CD4-positive, alpha-beta T cell treated with Interleukin-1 beta for 1 hour (primary cell): Measurements from ENCODE around the gene DCLK3.

Source experiments
- DNase-seq, 2 donors: peaks; one replicate each; pipeline ENCODE4 v3.0.0-alpha.2; 2020 to 2022

The DCLK3 gene, protein sequence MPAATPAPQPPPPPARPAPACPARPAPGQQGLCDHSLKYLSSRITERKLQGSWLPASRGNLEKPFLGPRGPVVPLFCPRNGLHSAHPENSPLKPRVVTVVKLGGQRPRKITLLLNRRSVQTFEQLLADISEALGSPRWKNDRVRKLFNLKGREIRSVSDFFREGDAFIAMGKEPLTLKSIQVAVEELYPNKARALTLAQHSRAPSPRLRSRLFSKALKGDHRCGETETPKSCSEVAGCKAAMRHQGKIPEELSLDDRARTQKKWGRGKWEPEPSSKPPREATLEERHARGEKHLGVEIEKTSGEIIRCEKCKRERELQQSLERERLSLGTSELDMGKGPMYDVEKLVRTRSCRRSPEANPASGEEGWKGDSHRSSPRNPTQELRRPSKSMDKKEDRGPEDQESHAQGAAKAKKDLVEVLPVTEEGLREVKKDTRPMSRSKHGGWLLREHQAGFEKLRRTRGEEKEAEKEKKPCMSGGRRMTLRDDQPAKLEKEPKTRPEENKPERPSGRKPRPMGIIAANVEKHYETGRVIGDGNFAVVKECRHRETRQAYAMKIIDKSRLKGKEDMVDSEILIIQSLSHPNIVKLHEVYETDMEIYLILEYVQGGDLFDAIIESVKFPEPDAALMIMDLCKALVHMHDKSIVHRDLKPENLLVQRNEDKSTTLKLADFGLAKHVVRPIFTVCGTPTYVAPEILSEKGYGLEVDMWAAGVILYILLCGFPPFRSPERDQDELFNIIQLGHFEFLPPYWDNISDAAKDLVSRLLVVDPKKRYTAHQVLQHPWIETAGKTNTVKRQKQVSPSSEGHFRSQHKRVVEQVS

DNA sequence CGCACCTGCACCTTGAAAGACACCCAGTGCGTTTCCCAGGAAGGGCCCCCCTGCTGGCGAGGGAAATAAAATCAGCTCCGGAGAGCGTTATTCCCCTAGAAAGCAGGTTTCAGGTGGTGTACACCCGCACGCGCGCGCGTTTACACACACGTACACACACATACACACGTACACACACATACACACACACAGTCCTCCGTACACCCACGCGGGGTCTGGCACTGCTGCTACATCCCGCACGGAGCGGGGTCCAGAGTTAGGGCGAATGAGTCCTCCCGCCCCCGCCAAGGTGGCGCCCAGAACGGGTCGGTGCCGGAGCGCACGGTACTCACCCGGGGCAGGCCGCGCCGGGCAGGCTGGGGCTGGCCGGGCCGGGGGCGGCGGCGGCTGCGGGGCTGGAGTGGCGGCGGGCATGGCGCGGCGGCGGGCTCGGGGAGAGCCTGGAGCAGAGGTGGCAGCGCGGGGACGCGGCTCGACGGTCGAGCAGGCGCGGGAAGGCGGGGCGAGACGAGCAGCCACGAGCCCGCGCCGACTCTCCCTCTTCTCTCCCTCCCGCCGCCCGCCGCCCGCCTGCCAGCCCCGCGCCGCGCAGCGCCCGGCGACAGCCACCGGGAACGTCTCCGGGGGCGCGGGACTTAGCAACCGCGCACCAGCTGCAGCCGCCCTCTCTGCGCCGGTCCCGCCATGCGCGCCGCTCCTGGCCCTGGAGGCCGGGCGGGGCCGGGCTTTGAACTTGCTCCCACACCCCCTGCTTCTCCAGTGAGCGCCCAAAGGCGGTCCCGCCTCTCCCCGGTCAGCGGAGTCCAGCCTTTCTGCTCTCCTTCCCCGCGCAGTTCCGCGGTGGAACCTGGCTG, at the start of gene DCLK3:
Gene DCLK3, minus strand, starts transcription at position 704 of the 854 bp plus-strand sequence. Its CDS starts 290 bp downstream, at position 414.
- no peak for DNase-seq

DNA sequence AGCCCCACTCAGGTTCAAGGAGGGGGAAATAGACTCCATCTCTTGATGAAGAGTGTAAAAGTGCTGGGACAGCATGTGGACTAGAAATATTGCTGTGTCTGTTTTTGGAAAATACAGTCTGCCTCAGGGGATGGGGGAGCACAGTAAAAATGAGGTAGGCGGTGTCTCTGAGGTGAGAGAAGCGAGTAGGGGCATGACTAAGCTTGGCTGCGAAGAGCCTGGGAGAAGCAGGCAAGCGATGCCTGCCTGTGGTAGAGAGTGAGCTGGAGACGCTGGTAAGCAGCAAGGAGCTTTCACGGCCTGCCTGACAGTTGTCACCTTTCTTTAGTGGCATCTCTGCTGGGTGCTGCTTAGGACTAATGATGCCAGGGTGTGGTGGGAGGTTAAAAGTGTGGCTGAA, 49.0 kb upstream of the DCLK3 start:
- no peak for DNase-seq

DNA sequence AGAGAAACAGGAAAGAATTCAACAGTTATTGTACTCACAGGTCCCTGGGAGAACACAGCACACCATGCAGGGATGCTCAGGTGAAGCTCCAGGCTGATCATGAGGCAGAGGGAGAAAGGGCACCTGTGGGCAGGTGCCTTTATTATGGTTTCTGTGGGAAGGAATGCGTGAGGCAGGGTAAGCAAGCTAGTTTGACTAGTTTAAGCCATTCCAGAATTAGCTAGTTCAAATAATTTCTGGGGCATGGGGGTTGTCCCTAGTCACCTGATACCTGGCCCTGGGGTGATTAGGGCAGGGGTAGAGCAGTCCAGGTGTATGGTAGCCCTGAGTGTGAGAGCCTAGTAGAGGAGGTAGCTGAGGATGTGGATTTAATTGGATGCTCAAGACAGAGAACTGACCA, 47.9 kb upstream of the DCLK3 start:
- DNase-seq, result no peak

DNA sequence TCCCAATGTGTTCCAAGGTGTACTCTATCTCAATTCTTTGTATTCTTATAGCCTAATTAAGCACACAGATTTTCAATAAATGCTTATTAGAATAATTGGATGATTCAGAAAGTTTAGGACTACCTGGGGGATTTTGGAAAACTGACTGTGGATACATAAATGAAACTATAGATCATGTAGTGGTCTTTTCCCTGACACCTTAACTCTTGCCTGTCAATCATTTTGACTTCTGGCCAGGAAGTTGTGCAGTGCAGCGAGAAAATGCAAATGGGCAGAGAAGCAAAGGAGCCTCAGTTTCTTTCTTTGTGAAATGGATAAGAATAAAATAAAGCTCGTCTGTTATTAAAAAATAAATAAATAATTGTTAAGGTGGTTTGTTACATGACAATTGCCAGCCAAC, 47.4 kb upstream of the DCLK3 start:
- DNase-seq, result no peak

DNA sequence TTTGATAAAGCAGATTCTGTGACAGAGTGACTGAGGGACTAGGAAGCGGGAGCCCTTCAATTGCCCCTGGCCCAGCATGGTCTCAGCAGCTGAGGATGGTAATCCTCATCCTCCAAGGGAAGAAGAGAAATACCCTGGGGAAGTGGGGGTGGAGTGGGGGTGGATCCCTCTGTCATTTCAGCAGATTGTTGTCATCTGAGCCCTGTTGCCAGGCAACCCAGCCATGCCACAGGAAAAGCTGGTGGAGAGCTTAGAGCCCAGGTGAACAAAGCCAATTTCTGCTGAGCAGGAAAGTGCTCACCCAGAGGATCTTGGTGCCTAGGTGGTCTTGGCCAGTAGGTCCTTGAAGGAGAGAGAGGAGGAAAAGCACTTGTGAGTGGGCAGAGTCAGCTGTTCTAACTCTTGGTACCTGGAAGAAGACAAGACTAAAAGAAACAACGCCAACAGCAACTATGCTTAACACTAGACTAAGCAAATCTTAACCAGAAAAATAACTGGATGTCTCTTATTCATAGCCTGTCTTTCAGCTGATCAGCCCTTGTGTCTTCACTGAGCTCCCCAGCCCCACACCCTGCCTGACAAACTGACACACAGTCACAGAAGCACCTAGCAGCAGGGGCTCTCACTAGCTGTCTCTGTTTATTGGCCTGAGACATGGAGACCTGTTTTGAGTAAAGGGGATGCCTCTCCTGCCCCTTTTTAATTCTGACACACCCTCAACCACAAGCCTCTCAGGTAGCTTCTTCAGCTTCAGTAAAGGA, 40.1 kb upstream of the DCLK3 start:
- no peak for DNase-seq

DNA sequence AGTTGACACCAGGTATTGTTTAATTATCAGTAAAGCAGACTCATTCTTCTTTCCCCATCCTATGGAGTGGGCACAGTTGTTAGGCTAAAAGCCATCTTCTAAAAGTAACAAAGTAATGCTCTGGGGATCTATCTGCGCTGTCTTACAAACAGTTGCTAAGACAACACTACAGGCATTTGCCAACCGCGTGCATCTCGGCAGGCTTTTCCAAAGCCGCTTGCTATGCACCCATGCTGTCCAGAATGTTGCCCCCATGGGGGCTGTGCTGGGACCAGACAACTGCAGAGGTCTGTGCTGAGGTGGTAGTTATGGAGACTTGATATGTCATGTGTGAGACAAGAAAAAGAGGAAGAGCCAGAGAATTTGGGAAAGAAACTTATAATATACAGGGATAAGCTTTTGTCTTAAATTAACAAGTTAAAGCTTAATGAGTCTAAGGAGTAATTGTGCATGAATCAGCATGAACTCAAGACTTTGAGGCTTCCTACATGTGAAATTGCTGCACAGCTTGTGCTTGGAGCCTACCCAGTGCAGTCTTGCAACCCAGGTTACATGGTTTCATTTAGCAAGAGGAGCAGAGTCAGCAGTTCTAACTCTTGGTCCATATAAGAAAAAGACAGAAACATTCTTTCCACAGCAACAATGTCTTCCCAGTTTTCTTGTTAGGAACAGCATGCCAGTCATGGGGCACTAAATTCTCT, 38.9 kb upstream of the DCLK3 start:
- no peak for DNase-seq

DNA sequence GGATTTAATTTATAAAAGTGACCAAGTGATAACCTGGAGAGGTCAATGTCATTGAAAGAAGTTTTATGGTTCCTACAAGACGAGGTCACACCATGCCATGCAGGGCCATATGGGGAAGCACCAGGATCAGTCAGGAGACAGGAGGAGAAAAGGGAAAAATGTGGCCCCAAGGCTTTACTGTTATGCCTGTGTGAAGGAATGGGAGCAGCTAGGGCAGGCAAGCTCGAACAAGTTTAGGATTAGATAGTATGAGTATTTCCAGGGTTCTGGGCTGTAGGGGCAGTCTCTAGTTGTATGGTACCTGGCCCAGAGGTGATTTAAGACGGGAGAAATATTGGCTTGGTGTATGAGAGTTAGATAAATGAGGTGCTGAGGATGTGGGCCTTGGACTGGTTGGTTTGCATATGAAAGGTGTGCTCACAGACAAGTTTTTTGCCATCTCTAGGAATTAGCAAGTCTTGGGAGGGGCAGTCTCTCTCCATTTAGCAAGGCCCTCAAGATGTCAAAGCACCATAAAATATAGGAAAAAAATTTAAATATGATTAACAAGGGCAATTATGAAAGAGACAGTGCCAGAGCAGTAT, 36.3 kb upstream of the DCLK3 start:
- no peak for DNase-seq

DNA sequence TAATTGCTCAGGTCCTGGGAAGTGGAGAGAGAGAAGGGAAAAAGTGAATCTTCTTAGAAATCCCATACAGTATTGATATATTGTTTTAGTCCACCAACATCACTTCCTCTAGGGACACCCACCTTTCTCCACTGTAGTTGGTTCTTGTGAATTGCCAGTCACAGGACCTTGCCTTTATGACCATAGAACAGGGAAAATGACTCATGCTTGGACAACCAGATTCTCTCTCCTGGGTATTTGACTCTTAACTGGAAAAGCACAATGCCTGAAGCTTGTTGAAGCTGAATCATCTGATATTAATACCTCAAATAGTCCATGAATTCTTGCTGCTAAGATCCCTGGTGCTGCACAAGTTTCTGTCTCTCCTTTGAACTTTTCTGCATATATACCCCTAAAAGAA, 32.5 kb upstream of the DCLK3 start:
- no peak for DNase-seq

DNA sequence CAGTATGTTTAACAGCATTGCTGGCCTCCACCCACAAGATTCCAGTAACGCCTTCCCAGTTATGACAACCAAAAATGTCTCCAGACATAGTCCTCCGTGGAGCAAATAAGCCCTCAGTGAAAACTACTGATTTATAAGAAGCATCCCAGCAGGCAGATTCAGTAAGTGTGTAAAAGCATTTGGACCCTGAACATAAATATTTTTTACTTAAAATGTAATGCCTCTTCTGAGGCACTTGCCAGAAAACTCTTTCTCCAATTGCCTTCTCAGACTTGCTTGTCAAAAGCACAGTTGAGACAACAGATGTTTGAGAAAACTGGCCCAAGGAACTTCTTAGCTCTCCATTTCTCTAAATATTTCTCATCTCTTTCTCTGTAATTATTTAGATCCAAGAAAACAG, 31.8 kb upstream of the DCLK3 start:
- no peak for DNase-seq

DNA sequence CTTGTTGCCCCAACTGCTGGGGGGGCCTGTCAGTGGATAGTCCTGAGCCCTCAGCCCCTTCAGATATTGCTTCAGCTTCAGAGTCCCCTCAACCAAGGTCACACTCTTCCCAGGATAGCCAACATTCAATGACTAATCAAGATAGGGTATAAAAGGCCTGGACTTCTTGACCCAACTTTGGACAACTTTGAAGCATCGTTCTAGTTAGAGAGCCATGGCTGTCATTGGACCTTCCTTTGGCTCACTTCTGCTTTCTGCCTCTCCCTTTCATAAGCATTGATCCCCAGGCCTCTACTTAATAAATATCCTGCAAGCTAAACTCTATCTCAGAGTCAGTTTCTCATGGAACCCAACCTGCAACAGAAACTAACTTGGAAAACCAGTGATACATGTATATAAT, 31.3 kb upstream of the DCLK3 start:
- no peak for DNase-seq

DNA sequence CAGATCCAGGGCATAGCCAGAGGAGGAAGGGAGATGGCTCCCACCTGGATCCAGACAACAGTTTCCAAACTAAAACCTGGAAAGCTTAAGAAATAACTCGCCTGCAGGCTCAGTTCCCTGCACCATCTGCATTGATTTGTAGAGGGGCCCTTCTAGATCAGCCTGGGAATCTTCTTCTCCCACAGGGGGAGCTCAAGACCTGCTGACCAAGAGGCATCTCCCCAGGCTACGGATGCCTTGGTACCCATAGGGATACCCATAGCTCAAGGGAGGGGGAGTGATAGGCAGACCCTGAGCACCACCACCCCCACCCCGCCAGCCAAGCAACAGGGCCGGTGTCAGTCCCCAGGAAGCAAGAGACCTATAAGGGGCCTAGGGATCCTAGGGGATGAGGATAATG, 28.0 kb upstream of the DCLK3 start:
- peak in 1 of 2 donors; percentile 25 for DNase-seq

DNA sequence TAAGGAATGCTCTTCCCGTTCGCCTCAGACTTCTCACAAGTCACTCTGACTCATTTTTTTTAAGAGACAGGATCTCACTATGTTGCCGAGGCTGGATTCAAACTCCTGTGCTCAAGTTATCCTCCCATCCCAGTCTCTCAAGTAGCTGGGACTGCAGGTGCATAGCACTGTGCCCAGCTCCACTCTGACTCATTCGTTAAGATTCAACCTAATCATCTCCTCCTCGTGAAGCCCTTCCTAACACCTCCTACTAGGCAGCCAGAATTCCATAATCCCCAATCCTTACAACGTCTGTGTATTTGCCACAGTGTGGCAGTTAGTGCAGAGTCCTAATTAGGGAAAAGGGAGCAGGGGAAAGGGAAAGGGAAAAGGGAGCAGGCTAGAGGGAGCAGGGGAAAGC, 26.4 kb upstream of the DCLK3 start:
- DNase-seq, result no peak

DNA sequence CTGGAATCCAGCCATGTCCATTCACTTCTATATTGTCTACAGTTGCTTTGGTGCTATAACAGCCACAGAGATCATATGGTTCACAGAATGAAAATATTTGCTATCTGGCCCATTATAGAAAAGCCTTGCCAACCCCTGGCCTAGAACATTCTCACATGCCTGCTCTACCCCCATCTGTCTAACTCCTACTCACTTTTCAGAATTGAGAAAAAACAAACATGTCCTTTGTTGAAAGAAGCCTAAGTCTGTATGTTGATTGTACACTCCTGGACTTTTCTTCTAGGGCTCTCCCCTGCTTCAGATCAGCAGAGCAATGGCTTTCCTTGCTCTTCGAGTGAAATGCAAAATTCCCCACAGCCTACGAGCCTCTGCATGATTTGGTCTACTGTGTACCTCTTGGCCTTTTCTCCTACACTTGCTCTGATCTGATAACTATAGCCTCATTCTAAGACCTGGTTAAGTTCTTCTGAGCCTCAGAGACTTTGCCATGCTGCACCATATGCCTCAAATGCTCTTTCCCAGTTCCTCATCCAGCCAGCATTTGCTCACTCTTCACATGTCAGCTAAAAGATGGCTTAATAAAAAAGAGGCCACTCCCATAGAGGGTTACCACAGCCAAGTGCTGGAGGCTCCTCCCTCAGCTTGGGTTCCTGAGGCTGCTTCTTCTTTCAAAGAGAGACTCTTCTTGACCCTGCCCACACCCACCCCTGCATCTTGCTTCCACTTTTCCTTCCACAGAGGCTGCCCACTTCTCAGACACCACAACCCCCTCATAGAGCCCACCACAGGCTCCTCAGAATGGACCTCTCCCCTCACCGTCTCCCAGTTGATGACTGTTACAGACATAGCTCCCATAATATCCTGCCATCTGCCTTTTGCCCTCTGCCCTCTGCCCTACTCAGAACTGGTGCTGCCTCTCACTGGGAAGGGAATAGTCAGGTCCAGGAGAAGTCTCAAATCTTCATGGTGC, 22.9 kb upstream of the DCLK3 start:
- peak; percentile 5 to 36 for DNase-seq

DNA sequence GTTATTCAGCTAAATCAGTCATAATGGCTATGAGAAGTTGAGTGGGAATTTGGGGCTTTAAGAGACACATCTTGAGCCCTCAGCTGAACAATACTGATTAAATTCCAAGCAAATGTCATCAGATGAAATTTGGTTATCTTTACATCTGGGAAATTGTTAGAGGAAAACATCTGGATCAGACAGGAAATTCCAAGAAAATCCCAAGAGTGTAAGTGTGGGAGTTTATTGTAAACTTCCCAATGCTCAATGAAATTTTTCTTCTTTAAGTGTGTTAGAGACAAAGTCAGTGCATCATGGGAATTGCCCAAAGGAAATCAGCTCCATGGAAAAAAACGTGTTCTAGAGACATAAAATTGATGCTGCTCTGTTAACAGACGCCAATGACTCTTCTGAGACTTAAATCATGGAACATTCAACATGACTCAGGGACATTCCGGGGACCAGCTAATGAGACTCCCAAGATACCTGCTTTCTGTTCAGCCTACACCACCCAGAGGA, 19.8 kb upstream of the DCLK3 start:
- DNase-seq, result no peak

DNA sequence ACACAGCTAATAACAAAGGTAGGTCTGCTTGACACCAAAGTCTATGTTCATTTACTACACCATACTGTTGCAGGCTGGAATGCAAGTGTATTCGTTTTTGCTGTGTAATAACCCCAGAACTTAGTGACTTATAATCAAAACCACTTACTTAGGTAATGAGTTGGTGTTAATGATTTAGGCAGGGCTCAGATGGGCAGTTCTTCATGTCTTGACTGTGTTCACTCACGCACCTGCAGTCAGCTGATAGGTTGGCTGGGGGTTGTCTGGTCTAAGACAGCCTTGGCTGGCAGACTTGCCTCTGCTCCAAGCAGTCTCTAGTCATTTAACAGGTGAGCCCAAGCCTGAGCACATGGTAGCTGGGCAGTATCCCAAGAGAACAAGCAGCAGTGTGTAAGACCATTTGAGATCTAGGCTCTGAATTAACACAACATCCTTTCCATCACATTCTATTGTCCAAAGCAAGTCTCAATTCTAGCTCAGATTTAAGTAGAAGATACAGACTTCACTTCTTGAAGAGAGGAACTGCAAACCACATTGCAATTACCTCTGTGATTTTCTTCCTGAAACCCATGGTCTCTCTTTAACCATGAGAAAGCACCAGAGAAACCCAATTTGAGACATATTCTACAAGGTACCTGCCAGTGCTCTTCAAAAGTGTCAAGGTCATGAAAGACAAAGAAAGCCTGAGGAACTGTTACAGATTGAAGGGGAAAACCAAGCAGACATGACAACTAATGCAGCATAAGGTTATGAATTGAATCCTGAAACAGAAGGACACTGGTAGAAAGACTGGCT, 13.3 kb upstream of the DCLK3 start:
- DNase-seq, result no peak

DNA sequence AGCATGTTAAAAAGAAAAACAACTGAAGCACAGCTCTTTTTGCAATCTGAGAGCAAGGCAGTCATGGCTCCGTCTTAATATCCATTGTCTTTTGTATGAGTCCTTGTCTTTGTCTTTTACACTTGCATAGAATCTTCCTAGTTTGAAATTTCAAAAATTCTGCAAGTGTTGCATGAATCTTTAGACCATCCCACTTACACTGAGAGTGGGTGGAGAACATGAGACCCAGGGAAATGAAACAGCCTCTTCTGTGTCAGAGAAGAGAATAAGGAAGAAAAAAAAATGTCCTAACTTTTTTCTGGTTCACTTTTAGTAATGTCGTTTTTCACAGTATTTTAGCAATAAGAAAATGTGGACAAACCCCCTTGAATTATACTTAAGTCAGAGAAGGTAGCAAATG, 12.1 kb upstream of the DCLK3 start:
- DNase-seq, result no peak

DNA sequence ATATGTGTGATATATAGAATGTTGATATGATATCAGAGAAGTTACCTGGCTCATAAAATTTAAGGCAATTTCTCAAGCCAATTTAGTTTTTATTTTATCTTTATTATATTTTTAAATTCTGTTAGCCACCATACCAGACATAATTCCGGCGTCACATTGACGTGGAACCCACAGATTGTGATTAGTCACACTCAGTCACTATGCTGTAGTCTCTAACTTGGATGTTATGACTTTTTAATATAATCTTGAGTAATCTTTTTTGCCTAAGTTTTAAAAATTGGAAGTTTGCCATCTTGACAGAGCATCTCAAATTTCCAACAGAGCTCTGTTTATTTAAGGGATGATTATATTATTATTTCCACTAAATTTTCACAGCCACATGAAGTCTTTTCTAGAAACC, 9.7 kb upstream of the DCLK3 start:
- no peak for DNase-seq

DNA sequence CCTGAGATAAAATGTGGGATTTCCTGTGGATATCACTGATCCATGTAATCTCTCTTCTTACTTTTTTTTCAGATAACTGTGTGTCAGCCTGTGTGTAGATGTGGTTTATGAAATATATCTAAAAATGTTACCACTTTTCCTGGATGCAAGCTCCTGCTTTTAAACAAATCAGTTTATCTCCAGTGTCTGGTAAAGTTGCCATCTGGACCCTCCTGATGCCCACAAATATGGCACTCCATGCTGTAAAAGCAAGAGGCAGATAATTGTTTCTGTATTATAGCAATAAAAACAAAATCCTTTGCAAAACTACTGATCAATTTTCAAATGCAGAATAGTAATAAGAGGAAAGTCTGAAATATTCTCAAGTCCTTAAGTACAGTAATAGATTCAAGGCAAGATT, 7.6 kb upstream of the DCLK3 start:
- DNase-seq, result no peak

DNA sequence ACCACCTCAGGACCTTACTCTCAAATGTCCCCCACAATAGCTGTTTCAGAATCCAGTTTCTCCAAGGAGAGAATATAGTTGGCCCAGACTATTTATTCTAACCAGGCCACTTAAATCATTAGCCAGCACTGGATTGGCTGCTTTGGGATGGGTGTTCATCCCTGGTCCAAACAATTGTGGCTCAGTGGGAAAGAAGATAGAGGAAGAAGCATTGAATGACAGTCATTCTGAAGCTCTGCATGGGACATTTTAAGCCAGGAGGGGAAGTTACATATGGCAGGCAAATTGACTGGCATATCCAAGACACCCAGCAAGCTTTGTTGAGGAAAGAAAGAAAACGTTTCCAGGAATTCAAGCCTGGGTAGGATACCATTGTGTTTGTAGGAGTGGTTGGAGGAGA, 5.6 kb upstream of the DCLK3 start:
- DNase-seq, result no peak
